HepG2 (cell line): ENCODE results near the gene NME2. TPM values are rescaled to one million over a fixed set of nuclear protein-coding genes. Genes with fewer than 3 reads are reported as not detected.

Experiments
- HNRNPL ChIP-seq: fragments of 200-400 bp; formaldehyde crosslinking; IDR thresholded peaks from 2 replicates; pipeline ENCODE4 v1.6.1; 2017; ENCODE audit warnings: mild to moderate bottlenecking, low read depth, low read length
- KLF9 ChIP-seq: IDR thresholded peaks from 2 replicates; pipeline ENCODE4 v1.6.1; 2016; ENCODE audit warnings: low read depth
- MAFK ChIP-seq, 2 experiments: IDR thresholded peaks in 1 of 2; conservative IDR thresholded peaks in 1 of 2; 2 replicates each; pipeline ENCODE4 v1.6.1; 2011; ENCODE audit warnings: improper control_type of control experiment in 2 of 2, low read length in 2 of 2
- NFKB2 ChIP-seq: sonication (generic); formaldehyde crosslinking; IDR thresholded peaks from 2 replicates; pipeline ENCODE4 v1.4.0; 2020; ENCODE audit warnings: missing genetic modification reagents, borderline replicate concordance
- PATZ1 ChIP-seq: sonication (generic); formaldehyde crosslinking; IDR thresholded peaks from 2 replicates; pipeline ENCODE4 v1.4.0; 2020; ENCODE audit warnings: missing genetic modification reagents
- PHF5A ChIP-seq: IDR thresholded peaks from one replicate; pipeline ENCODE4 v1.6.1; 2018; ENCODE audit warnings: low read depth, missing genetic modification reagents; ENCODE audit not compliant: unreplicated experiment
- SIX4 ChIP-seq: sonication (generic); formaldehyde crosslinking; IDR thresholded peaks from 2 replicates; pipeline ENCODE4 v1.4.0; 2020; ENCODE audit warnings: missing genetic modification reagents
- TBX2 ChIP-seq: sonication (generic); formaldehyde crosslinking; IDR thresholded peaks from 2 replicates; pipeline ENCODE4 v1.5.0; 2020; ENCODE audit warnings: missing genetic modification reagents, mild to moderate bottlenecking, borderline replicate concordance
- TEAD2 ChIP-seq: sonication (generic); formaldehyde crosslinking; IDR thresholded peaks from 2 replicates; pipeline ENCODE4 v1.9.0; 2021; ENCODE audit warnings: missing genetic modification reagents
- TFE3 ChIP-seq: IDR thresholded peaks from 2 replicates; pipeline ENCODE4 v1.6.1; 2016
- ZBTB3 ChIP-seq: sonication (generic); formaldehyde crosslinking; IDR thresholded peaks from 2 replicates; pipeline ENCODE4 v1.4.0; 2020; ENCODE audit warnings: low read depth, mild to moderate bottlenecking, moderate library complexity, missing genetic modification reagents, borderline replicate concordance
- ZNF34 ChIP-seq: sonication (generic); formaldehyde crosslinking; IDR thresholded peaks from 2 replicates; pipeline ENCODE4 v1.4.0; 2020; ENCODE audit warnings: mild to moderate bottlenecking, missing genetic modification reagents, borderline replicate concordance
- ZNF451 ChIP-seq: sonication (generic); formaldehyde crosslinking; IDR thresholded peaks from 2 replicates; pipeline ENCODE4 v1.5.0; 2020; ENCODE audit warnings: mild to moderate bottlenecking, missing genetic modification reagents
- ZNF841 ChIP-seq: sonication (generic); formaldehyde crosslinking; IDR thresholded peaks from 2 replicates; pipeline ENCODE4 v1.8.1; 2023; ENCODE audit warnings: missing genetic modification reagents, borderline replicate concordance
- polyA plus RNA-seq, 8 experiments: library from polyadenylated mRNA; depleted of rRNA in 3 of 8; stranded (reverse) in 7 of 8; unstranded in 1 of 8; fragments of >200 nt; fragmentation: Illumina TruSeq in 4 of 8; extraction: Trizol in 4 of 8; gene quantifications; 2 replicates each; pipeline versions ENCODE4 v1.2.1 to v1.2.3, GENCODE V29; 2011 to 2016; ENCODE audit warnings: low read depth in 4 of 8, missing spikeins in 1 of 8, mixed read lengths in 1 of 8; ENCODE audit not compliant: insufficient read depth in 1 of 8
- total RNA-seq, 5 experiments: library from RNA; depleted of rRNA; stranded (reverse); fragments of >200 nt; fragmentation: Illumina TruSeq; extraction: Trizol; gene quantifications; 2 replicates each; pipeline ENCODE4 v1.2.3, GENCODE V29; 2016; ENCODE audit warnings: low read depth in 1 of 5
- TF ChIP-seq, protein P1 (sequence below): sonication (generic); formaldehyde crosslinking; IDR thresholded peaks from 2 replicates; pipeline ENCODE4 v1.5.0; 2020; ENCODE audit warnings: mild to moderate bottlenecking, missing genetic modification reagents
- TF ChIP-seq, protein P2 (sequence below), 2 experiments: sonication (generic) in 1 of 2; formaldehyde crosslinking in 1 of 2; IDR thresholded peaks; 2 replicates each; pipeline versions ENCODE4 v1.6.1 to v1.9.0; 2014 to 2022; ENCODE audit warnings: antibody characterized with exemption in 1 of 2, borderline replicate concordance in 1 of 2, inconsistent platforms in 1 of 2, low read depth in 1 of 2, missing genetic modification reagents in 1 of 2

NME2 gene
- total and polyA plus RNA-seq, 2 of the 13 experiments (the other 11 are each of a cell fraction or from before 2014, with no cell fraction given) = 790 to 1,213 TPM

DNA sequence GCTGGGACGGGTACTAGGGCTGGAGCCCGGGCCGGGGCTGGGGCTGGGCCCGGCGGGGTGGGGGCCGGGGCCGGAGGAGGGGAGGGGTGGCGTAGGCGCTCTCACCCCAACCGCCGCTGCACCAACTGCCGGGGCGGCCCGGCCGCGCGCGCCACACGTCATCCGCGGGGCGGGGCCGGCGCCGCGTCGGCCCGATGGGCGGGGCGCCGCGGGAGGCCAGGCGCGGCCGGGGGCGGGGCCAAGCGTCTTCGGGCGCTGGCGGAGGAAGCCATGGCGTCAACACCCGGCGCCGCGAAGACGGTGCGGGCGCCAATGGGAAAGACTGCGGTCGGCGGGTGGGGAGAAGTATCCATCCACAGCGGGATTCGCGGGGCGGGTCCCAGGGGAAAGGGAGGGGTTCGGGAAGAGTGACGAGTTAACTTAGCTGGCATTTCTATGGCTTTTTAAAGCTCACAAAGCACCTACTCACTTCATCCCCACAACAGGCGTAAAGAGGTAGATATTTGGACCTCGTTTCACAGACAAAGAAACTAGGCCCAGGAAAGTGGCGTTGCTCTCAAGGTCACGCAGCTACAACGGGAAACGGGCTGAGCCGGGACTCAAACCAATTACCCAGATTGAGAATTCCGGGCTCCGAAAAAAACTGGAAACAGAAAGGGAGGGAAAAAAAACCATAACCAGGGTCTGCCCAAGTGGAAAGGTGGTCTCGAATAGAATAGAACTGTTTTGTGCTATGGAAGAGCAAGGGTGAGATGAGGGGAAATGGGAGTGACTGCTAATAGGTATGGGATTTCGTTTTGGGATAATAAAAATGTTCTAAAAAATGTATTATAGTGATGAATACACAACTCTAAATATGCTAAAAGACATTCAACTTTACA lies 45.2 kb upstream of the NME2 start, which contains the start of gene SPAG9 (continued):
- TF ChIP-seq, protein P1, sequence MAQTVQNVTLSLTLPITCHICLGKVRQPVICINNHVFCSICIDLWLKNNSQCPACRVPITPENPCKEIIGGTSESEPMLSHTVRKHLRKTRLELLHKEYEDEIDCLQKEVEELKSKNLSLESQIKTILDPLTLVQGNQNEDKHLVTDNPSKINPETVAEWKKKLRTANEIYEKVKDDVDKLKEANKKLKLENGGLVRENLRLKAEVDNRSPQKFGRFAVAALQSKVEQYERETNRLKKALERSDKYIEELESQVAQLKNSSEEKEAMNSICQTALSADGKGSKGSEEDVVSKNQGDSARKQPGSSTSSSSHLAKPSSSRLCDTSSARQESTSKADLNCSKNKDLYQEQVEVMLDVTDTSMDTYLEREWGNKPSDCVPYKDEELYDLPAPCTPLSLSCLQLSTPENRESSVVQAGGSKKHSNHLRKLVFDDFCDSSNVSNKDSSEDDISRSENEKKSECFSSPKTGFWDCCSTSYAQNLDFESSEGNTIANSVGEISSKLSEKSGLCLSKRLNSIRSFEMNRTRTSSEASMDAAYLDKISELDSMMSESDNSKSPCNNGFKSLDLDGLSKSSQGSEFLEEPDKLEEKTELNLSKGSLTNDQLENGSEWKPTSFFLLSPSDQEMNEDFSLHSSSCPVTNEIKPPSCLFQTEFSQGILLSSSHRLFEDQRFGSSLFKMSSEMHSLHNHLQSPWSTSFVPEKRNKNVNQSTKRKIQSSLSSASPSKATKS (CRISPR knock-in tag) = no peak
- TF ChIP-seq PHF5A (CRISPR knock-in tag) (no peak), SIX4 (CRISPR knock-in tag) (no peak), ZNF451 (CRISPR knock-in tag) (no peak), TBX2 (CRISPR knock-in tag) (peak; percentile 69), ZNF34 (CRISPR knock-in tag) (no peak), KLF9 (CRISPR knock-in tag) (no peak), ZBTB3 (CRISPR knock-in tag) (no peak), TEAD2 (no peak), NFKB2 (CRISPR knock-in tag) (no peak), ZNF841 (CRISPR knock-in tag) (no peak), TFE3 (CRISPR knock-in tag) (0 out of 2 replicates have a peak, but pooled peaks have one; percentile 14), HNRNPL (no peak), PATZ1 (peak; percentile 76), MAFK (conservative IDR thresholded peaks at IDR 0.05 in 1 of 2, IDR thresholded peaks at IDR 0.05 in 1 of 2; ENCODE audit: low read length in 2 of 2) (no peak)
- TF ChIP-seq, protein P2, sequence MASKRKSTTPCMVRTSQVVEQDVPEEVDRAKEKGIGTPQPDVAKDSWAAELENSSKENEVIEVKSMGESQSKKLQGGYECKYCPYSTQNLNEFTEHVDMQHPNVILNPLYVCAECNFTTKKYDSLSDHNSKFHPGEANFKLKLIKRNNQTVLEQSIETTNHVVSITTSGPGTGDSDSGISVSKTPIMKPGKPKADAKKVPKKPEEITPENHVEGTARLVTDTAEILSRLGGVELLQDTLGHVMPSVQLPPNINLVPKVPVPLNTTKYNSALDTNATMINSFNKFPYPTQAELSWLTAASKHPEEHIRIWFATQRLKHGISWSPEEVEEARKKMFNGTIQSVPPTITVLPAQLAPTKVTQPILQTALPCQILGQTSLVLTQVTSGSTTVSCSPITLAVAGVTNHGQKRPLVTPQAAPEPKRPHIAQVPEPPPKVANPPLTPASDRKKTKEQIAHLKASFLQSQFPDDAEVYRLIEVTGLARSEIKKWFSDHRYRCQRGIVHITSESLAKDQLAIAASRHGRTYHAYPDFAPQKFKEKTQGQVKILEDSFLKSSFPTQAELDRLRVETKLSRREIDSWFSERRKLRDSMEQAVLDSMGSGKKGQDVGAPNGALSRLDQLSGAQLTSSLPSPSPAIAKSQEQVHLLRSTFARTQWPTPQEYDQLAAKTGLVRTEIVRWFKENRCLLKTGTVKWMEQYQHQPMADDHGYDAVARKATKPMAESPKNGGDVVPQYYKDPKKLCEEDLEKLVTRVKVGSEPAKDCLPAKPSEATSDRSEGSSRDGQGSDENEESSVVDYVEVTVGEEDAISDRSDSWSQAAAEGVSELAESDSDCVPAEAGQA (IDR thresholded peaks at IDR 0.05; ENCODE audit: low read depth) = peak; percentile 77
- TF ChIP-seq, protein P2 (CRISPR knock-in tag; IDR thresholded peaks at IDR 0.05; ENCODE audit: borderline replicate concordance) = 0 out of 2 replicates have a peak, but pooled peaks have one; percentile 14
